ENCODE results near the gene TMEM231.

TMEM231 gene

GRCh38 chr16:75488322-75488721 lies 67.7 kb downstream of the TMEM231 start:
- DNase-seq (ENCODE audit: low read depth in 3 of 3) = no peak

Data from stimulated activated CD4-positive, alpha-beta T cell treated with anti-CD3 and anti-CD28 coated beads, TNF-alpha, amount 100 ng/mL, for 24 hours (primary cell).